ENCODE measurements around the gene ICA1.

DNA sequence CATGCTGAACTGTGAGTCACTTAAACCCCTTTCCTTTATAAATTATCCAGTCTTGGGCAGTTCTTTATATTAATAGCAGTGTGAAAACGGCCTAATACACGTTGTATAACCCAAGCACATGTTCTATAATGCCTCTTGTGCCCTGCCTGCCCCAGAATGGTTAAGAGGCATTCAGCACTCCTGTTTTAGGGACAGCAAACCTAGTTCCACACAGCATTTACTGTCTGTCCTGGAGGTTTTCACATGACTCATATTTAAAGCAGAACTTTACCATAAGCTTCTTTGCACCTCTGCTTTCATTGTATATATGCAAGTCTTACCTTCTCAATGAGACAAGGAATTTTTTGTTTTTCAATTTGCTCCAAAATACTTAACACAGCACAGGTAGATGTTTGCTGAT lies 144.8 kb downstream of the ICA1 start:
- TF ChIP-seq ZNF138 (tag by site-specific recombination; IDR thresholded peaks at IDR 0.05; ENCODE audit: borderline replicate concordance) = no peak
- TF ChIP-seq CTCF (tag by site-specific recombination; IDR thresholded peaks at IDR 0.05) = no peak
- TF ChIP-seq ZNF121 (tag by site-specific recombination; IDR thresholded peaks at IDR 0.05) = no peak
- no peak for TF ChIP-seq BCL11A (tag by site-specific recombination; IDR thresholded peaks at IDR 0.05; ENCODE audit: low read depth)
- no peak for TF ChIP-seq ZNF664 (tag by site-specific recombination; IDR thresholded peaks at IDR 0.05)
- TF ChIP-seq PBX3 (CRISPR knock-in tag; IDR thresholded peaks at IDR 0.05) = no peak
- TF ChIP-seq HOXC10 (CRISPR knock-in tag; IDR thresholded peaks at IDR 0.05) = no peak
- no peak for TF ChIP-seq ZBTB26 (tag by site-specific recombination; optimal IDR thresholded peaks at IDR 0.05)
- TF ChIP-seq INSM2 (tag by site-specific recombination; IDR thresholded peaks at IDR 0.05) = no peak
- TF ChIP-seq HOXA7 (CRISPR knock-in tag; IDR thresholded peaks at IDR 0.05; ENCODE audit: borderline replicate concordance) = no peak
- TF ChIP-seq ZNF280D (tag by site-specific recombination; IDR thresholded peaks at IDR 0.05) = no peak
- TF ChIP-seq ZNF416 (tag by site-specific recombination; IDR thresholded peaks at IDR 0.05) = no peak
- TF ChIP-seq ZNF426 (tag by site-specific recombination; IDR thresholded peaks at IDR 0.05) = no peak

All from HEK293 (cell line).